GM23338 (cell line): ENCODE measurements around the gene S100A7A. TPM values are rescaled to one million over a fixed set of nuclear protein-coding genes. Genes with fewer than 3 reads are reported as not detected.

Experiments used
- ATAC-seq: fragments of 200-7000 bp; cut with Tn5 transposase; 3 replicates; pipeline ENCODE4 v1.9.1; 2020
- DNase-seq: peaks from one replicate; pipeline ENCODE4 v3.0.0-alpha.2; 2015; ENCODE audit warnings: low spot score
- H2AFZ ChIP-seq: fragments of 200-600 bp; sonication (generic); 2 replicates; pipeline ENCODE4 v1.8.0; 2016; ENCODE audit warnings: antibody characterized with exemption, mild to moderate bottlenecking, moderate library complexity
- H3F3A ChIP-seq: fragments of 200-600 bp; sonication (generic); replicated peaks from 2 replicates; pipeline ENCODE4 v1.8.0; 2017; ENCODE audit warnings: antibody characterized with exemption, mixed run types, low read depth
- H3K27ac ChIP-seq: fragments of 200-600 bp; sonication (generic); 2 replicates; pipeline ENCODE4 v1.6.1; 2016; ENCODE audit warnings: low read depth
- H3K27me3 ChIP-seq: fragments of 200-600 bp; sonication (generic); 2 replicates; pipeline ENCODE4 v1.8.0; 2016; ENCODE audit warnings: mild to moderate bottlenecking, mixed run types, moderate library complexity; ENCODE audit not compliant: insufficient read depth
- H3K36me3 ChIP-seq: fragments of 200-600 bp; sonication (generic); 2 replicates; pipeline ENCODE4 v1.8.0; 2016; ENCODE audit warnings: mild to moderate bottlenecking; ENCODE audit not compliant: insufficient read depth
- H3K4me1 ChIP-seq: fragments of 200-600 bp; sonication (generic); 2 replicates; pipeline ENCODE4 v1.8.0; 2016; ENCODE audit warnings: mild to moderate bottlenecking, moderate library complexity; ENCODE audit not compliant: insufficient read depth
- H3K4me2 ChIP-seq: fragments of 200-600 bp; sonication (generic); 2 replicates; pipeline ENCODE4 v1.7.1; 2017; ENCODE audit warnings: mixed run types
- H3K4me3 ChIP-seq: fragments of 200-600 bp; sonication (generic); 2 replicates; pipeline ENCODE4 v1.6.1; 2016; ENCODE audit warnings: mixed run types
- H3K79me2 ChIP-seq: fragments of 200-600 bp; sonication (generic); replicated peaks from 2 replicates; pipeline ENCODE4 v1.8.0; 2017; ENCODE audit warnings: mild to moderate bottlenecking; ENCODE audit not compliant: insufficient read depth
- H3K9me2 ChIP-seq: fragments of 200-600 bp; sonication (generic); 2 replicates; pipeline ENCODE4 v1.8.0; 2017; ENCODE audit not compliant: insufficient read depth
- H4K20me1 ChIP-seq: fragments of 200-600 bp; sonication (generic); replicated peaks from 2 replicates; pipeline ENCODE4 v1.8.0; 2017; ENCODE audit warnings: mild to moderate bottlenecking; ENCODE audit not compliant: insufficient read depth
- H3K27ac Mint-ChIP-seq: 2 replicates; pipeline ENCODE4 v1.8.0; 2020; ENCODE audit warnings: inconsistent platforms, mild to moderate bottlenecking, moderate library complexity, mixed read lengths
- H3K27me3 Mint-ChIP-seq: 3 replicates; pipeline ENCODE4 v1.8.0; 2022; ENCODE audit warnings: low read depth, mild to moderate bottlenecking, moderate library complexity, mixed read lengths, inconsistent platforms; ENCODE audit not compliant: insufficient read depth, poor library complexity
- H3K36me3 Mint-ChIP-seq: 3 replicates; pipeline ENCODE4 v1.8.0; 2021; ENCODE audit warnings: low read depth, mild to moderate bottlenecking, inconsistent platforms, moderate library complexity, mixed read lengths
- H3K4me1 Mint-ChIP-seq: 3 replicates; pipeline ENCODE4 v1.8.0; 2020; ENCODE audit warnings: mild to moderate bottlenecking, inconsistent platforms, mixed read lengths
- H3K4me3 Mint-ChIP-seq: 3 replicates; pipeline ENCODE4 v1.8.0; 2021; ENCODE audit warnings: moderate library complexity, mild to moderate bottlenecking, inconsistent platforms, mixed read lengths
- H3K9me3 Mint-ChIP-seq: 3 replicates; pipeline ENCODE4 v1.8.0; 2020; ENCODE audit warnings: moderate library complexity, mild to moderate bottlenecking, inconsistent platforms, mixed read lengths
- NANOG ChIP-seq: IDR thresholded peaks from 2 replicates; pipeline ENCODE4 v1.6.1; 2016; ENCODE audit warnings: antibody characterized with exemption, borderline replicate concordance
- REST ChIP-seq: IDR thresholded peaks from one replicate; pipeline ENCODE4 v1.6.1; 2018; ENCODE audit warnings: antibody characterized with exemption; ENCODE audit not compliant: unreplicated experiment
- ZNF114 ChIP-seq: fragments of 250-450 bp; sonication (Bioruptor Pico); IDR thresholded peaks from 2 replicates; pipeline ENCODE4 v1.5.0; 2020; ENCODE audit warnings: mild to moderate bottlenecking, moderate library complexity
- polyA plus RNA-seq: library from polyadenylated mRNA; unstranded; fragments of >200 nt; fragmentation: Nextera tagmentation; extraction: Ambion mirVana; gene quantifications from 2 replicates; pipeline ENCODE4 v1.2.1, GENCODE V29; 2016
- total RNA-seq: library from RNA; depleted of rRNA; stranded (reverse); fragments of >200 nt; shearing (Covaris generic); gene quantifications from 2 replicates; pipeline ENCODE4 v1.2.3, GENCODE V29; 2014
- TF ChIP-seq, protein P1 (sequence below): fragments of 250-450 bp; sonication (Bioruptor Pico); IDR thresholded peaks from 2 replicates; pipeline ENCODE4 v1.5.0; 2020; ENCODE audit warnings: mild to moderate bottlenecking, moderate library complexity

Gene S100A7A
- total and polyA plus RNA-seq, 2 experiments from 2014 or later = not detected

- Histone ChIP-seq H2AFZ (no peak overlapping the region), H3K36me3 (no peaks in the 10 kb centered on the region), H4K20me1 (no peaks in the 10 kb centered on the region), H3K4me1 (no peaks in the 10 kb centered on the region), H3K27me3 (peaks cover 9% of the 10 kb centered on the region; the same call in 1 of the 2 replicates), H3K9me2 (0 out of 2 replicates have a peak, but pooled peaks cover 3% of the 10 kb centered on the region), H3F3A (no peaks in the 10 kb centered on the region), H3K4me2 (no peak overlapping the region), H3K4me3 (no peak overlapping the region), H3K27ac (no peak overlapping the region), H3K79me2 (no peaks in the 10 kb centered on the region)
- ATAC-seq (no peak), DNase-seq (no peak)
- peaks cover 2% of the 10 kb centered on the region for H3K36me3 Mint-ChIP-seq
- H3K9me3 Mint-ChIP-seq = peaks cover 7% of the 10 kb centered on the region
- no peak overlapping the region for H3K4me3 Mint-ChIP-seq
- H3K27ac Mint-ChIP-seq = no peak overlapping the region
- TF ChIP-seq NANOG (no peak), REST (no peak)
- peaks cover 13% of the 10 kb centered on the region for H3K4me1 Mint-ChIP-seq
- H3K27me3 Mint-ChIP-seq = peaks cover 21% of the 10 kb centered on the region
Observed at GRCh38 chr1:153403421-153404085, 12.8 kb upstream of the S100A7A start.

- no peak overlapping the region for H3K27ac Mint-ChIP-seq
- peaks cover 13% of the 10 kb centered on the region for H3K4me1 Mint-ChIP-seq
- DNase-seq (peak; percentile 44), ATAC-seq (peak; percentile 49)
- H3K36me3 Mint-ChIP-seq = peaks cover 2% of the 10 kb centered on the region
- no peaks in the 10 kb centered on the region for H3F3A ChIP-seq
- no peaks in the 10 kb centered on the region for H3K4me1 ChIP-seq
- peaks cover 21% of the 10 kb centered on the region for H3K27me3 Mint-ChIP-seq
- no peak overlapping the region for H3K27ac ChIP-seq
- 0 out of 2 replicates have a peak, but pooled peaks cover 3% of the 10 kb centered on the region for H3K9me2 ChIP-seq
- peaks cover 7% of the 10 kb centered on the region for H3K9me3 Mint-ChIP-seq
- H4K20me1 ChIP-seq = no peaks in the 10 kb centered on the region
- H3K36me3 ChIP-seq = no peaks in the 10 kb centered on the region
- TF ChIP-seq ZNF114 (CRISPR knock-in tag) = no peak
- TF ChIP-seq, protein P1, sequence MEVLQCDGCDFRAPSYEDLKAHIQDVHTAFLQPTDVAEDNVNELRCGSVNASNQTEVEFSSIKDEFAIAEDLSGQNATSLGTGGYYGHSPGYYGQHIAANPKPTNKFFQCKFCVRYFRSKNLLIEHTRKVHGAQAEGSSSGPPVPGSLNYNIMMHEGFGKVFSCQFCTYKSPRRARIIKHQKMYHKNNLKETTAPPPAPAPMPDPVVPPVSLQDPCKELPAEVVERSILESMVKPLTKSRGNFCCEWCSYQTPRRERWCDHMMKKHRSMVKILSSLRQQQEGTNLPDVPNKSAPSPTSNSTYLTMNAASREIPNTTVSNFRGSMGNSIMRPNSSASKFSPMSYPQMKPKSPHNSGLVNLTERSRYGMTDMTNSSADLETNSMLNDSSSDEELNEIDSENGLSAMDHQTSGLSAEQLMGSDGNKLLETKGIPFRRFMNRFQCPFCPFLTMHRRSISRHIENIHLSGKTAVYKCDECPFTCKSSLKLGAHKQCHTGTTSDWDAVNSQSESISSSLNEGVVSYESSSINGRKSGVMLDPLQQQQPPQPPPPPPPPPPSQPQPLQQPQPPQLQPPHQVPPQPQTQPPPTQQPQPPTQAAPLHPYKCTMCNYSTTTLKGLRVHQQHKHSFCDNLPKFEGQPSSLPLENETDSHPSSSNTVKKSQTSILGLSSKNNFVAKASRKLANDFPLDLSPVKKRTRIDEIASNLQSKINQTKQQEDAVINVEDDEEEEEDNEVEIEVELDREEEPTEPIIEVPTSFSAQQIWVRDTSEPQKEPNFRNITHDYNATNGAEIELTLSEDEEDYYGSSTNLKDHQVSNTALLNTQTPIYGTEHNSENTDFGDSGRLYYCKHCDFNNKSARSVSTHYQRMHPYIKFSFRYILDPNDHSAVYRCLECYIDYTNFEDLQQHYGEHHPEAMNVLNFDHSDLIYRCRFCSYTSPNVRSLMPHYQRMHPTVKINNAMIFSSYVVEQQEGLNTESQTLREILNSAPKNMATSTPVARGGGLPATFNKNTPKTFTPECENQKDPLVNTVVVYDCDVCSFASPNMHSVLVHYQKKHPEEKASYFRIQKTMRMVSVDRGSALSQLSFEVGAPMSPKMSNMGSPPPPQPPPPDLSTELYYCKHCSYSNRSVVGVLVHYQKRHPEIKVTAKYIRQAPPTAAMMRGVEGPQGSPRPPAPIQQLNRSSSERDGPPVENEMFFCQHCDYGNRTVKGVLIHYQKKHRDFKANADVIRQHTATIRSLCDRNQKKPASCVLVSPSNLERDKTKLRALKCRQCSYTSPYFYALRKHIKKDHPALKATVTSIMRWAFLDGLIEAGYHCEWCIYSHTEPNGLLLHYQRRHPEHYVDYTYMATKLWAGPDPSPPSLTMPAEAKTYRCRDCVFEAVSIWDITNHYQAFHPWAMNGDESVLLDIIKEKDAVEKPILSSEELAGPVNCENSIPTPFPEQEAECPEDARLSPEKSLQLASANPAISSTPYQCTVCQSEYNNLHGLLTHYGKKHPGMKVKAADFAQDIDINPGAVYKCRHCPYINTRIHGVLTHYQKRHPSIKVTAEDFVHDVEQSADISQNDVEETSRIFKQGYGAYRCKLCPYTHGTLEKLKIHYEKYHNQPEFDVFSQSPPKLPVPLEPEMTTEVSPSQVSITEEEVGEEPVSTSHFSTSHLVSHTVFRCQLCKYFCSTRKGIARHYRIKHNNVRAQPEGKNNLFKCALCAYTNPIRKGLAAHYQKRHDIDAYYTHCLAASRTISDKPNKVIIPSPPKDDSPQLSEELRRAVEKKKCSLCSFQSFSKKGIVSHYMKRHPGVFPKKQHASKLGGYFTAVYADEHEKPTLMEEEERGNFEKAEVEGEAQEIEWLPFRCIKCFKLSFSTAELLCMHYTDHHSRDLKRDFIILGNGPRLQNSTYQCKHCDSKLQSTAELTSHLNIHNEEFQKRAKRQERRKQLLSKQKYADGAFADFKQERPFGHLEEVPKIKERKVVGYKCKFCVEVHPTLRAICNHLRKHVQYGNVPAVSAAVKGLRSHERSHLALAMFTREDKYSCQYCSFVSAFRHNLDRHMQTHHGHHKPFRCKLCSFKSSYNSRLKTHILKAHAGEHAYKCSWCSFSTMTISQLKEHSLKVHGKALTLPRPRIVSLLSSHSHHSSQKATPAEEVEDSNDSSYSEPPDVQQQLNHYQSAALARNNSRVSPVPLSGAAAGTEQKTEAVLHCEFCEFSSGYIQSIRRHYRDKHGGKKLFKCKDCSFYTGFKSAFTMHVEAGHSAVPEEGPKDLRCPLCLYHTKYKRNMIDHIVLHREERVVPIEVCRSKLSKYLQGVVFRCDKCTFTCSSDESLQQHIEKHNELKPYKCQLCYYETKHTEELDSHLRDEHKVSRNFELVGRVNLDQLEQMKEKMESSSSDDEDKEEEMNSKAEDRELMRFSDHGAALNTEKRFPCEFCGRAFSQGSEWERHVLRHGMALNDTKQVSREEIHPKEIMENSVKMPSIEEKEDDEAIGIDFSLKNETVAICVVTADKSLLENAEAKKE = 0 out of 2 replicates have a peak, but pooled peaks have one; percentile 27
- no peaks in the 10 kb centered on the region for H3K79me2 ChIP-seq
- peaks cover 9% of the 10 kb centered on the region; the same call in 1 of the 2 replicates for H3K27me3 ChIP-seq
- H3K4me3 Mint-ChIP-seq = no peak overlapping the region
- H2AFZ ChIP-seq = no peak overlapping the region
- no peak overlapping the region for H3K4me3 ChIP-seq
- H3K4me2 ChIP-seq = no peak overlapping the region
Observed at GRCh38 chr1:153404086-153404635, 12.2 kb upstream of the S100A7A start.
